ENCODE results near the gene GUCA2B. TPM values are rescaled to one million over a fixed set of nuclear protein-coding genes. Genes with fewer than 3 reads are reported as not detected.

The GUCA2B gene
- total RNA-seq, 4 donors from 2014 or later, result 2.8 TPM; not detected in 3

GRCh38 chr1:42195841-42196240, 42.6 kb downstream of the GUCA2B start:
- TF ChIP-seq POLR2A (IDR thresholded peaks at IDR 0.05), result no peak
- intact Hi-C loops (cut with DNase I; ENCODE audit: low total_unique reads), result no loop called here
- DNase-seq (ENCODE audit: low spot score in 2 of 2), result no peak
- no peak overlapping the region for H3K4me3 ChIP-seq (ENCODE audit: low read depth, poor library complexity, severe bottlenecking)
- 87 to 95% methylated on average over 3 of the region's 3 CpGs for WGBS, 2 donors

GRCh38 chr1:42198251-42198650, 45.0 kb downstream of the GUCA2B start:
- 90 to 91% methylated on average over 5 of the region's 5 CpGs for WGBS, 2 donors
- no peak overlapping the region for H3K4me3 ChIP-seq (ENCODE audit: low read depth, poor library complexity, severe bottlenecking)
- intact Hi-C loops (cut with DNase I; ENCODE audit: low total_unique reads), result no loop called here
- TF ChIP-seq POLR2A (IDR thresholded peaks at IDR 0.05), result no peak
- TF ChIP-seq, protein P1, sequence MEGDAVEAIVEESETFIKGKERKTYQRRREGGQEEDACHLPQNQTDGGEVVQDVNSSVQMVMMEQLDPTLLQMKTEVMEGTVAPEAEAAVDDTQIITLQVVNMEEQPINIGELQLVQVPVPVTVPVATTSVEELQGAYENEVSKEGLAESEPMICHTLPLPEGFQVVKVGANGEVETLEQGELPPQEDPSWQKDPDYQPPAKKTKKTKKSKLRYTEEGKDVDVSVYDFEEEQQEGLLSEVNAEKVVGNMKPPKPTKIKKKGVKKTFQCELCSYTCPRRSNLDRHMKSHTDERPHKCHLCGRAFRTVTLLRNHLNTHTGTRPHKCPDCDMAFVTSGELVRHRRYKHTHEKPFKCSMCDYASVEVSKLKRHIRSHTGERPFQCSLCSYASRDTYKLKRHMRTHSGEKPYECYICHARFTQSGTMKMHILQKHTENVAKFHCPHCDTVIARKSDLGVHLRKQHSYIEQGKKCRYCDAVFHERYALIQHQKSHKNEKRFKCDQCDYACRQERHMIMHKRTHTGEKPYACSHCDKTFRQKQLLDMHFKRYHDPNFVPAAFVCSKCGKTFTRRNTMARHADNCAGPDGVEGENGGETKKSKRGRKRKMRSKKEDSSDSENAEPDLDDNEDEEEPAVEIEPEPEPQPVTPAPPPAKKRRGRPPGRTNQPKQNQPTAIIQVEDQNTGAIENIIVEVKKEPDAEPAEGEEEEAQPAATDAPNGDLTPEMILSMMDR (IDR thresholded peaks at IDR 0.05), result no peak
- no peak for DNase-seq (ENCODE audit: low spot score in 2 of 2)

GRCh38 chr1:42201986-42202385, 48.8 kb downstream of the GUCA2B start:
- intact Hi-C loops (cut with DNase I; ENCODE audit: low total_unique reads), result no loop called here
- no peak for DNase-seq (ENCODE audit: low spot score in 2 of 2)
- TF ChIP-seq, protein P1 (IDR thresholded peaks at IDR 0.05), result no peak
- no peak for TF ChIP-seq POLR2A (IDR thresholded peaks at IDR 0.05)
- H3K4me3 ChIP-seq (ENCODE audit: low read depth, poor library complexity, severe bottlenecking), result no peak overlapping the region

Other genes starting within 250 kb of the GUCA2B start
- gene HIVEP3, start 234.5 kb upstream of the GUCA2B start, total RNA-seq, result 10 to 100 TPM in 2 of 4 donors, 1 to 10 TPM in 2; 5.3 to 17.3 (median 9.1) TPM
- not detected for gene GUCA2A, start 11.3 kb downstream of the GUCA2B start, total RNA-seq
- gene FOXJ3, start 181.8 kb downstream of the GUCA2B start, total RNA-seq, result 10 to 100 TPM; 29.8 to 39.6 (median 35.9) TPM
- under 1 TPM in 3 of 4 donors, not detected in 1; 0.04 to 0.34 (median 0.26) TPM for gene RIMKLA, start 227.4 kb downstream of the GUCA2B start, total RNA-seq